ENCODE measurements around the gene IFNA13. TPM values are rescaled to one million over a fixed set of nuclear protein-coding genes. Genes with fewer than 3 reads are reported as not detected.

IFNA13 gene
- total and polyA plus RNA-seq, 3 donors from 2014 or later, result 0.63 to 1.9 TPM; not detected in 1

GRCh38 chr9:21413151-21413550 is 45.3 kb upstream of the IFNA13 start:
- Histone ChIP-seq H3K36me3 (ENCODE audit: low read depth, missing control alignments) (no peaks in the 10 kb centered on the region), H3K4me3 (no peak overlapping the region), H3K27ac (no peak overlapping the region), H3K27me3 (no peaks in the 10 kb centered on the region), H3K9me3 (no peaks in the 10 kb centered on the region), H3K4me1 (no peaks in the 10 kb centered on the region)
- intact Hi-C loops (cut with DNase I; ENCODE audit: low total_unique reads), result no loop called here
- no peak for TF ChIP-seq POLR2A (IDR thresholded peaks at IDR 0.05)
- no peak for TF ChIP-seq CTCF (IDR thresholded peaks at IDR 0.05)
- 72 to 78% methylated on average over 4 of the region's 4 CpGs for whole genome bisulfite sequencing, 2 donors
- no peak for DNase-seq

GRCh38 chr9:21412107-21412506 is 44.2 kb upstream of the IFNA13 start:
- TF ChIP-seq POLR2A (IDR thresholded peaks at IDR 0.05) (no peak), CTCF (IDR thresholded peaks at IDR 0.05) (no peak)
- no peaks in the 10 kb centered on the region for H3K9me3 ChIP-seq
- intact Hi-C loops (cut with DNase I; ENCODE audit: low total_unique reads), result no loop called here
- H3K27ac ChIP-seq, result no peak overlapping the region
- H3K4me1 ChIP-seq, result no peaks in the 10 kb centered on the region
- no peak for DNase-seq
- H3K4me3 ChIP-seq, result no peak overlapping the region
- no peaks in the 10 kb centered on the region for H3K27me3 ChIP-seq
- no peaks in the 10 kb centered on the region for H3K36me3 ChIP-seq (ENCODE audit: low read depth, missing control alignments)

- WGBS, 2 donors, result 91% methylated on average over 1 of the region's 1 CpG
- intact Hi-C loops (cut with DNase I; ENCODE audit: low total_unique reads), result no loop called here
- Histone ChIP-seq H3K9me3 (no peaks in the 10 kb centered on the region), H3K27ac (no peak within 1 kb of the TSS), H3K36me3 (ENCODE audit: low read depth, missing control alignments) (no peaks in the 10 kb centered on the region), H3K4me1 (no peaks in the 10 kb centered on the region), H3K4me3 (no peak within 1 kb of the TSS), H3K27me3 (no peaks in the 10 kb centered on the region)
- DNase-seq, result no peak
- TF ChIP-seq CTCF (IDR thresholded peaks at IDR 0.05) (no peak), POLR2A (IDR thresholded peaks at IDR 0.05) (no peak)
Observed at GRCh38 chr9:21408817-21409216, 41.0 kb upstream of the IFNA13 start, which contains the start of gene IFNA8. IFNA8 (plus strand) TSS chr9:21409117; CDS start chr9:21409177, 60 bp downstream.

- Histone ChIP-seq H3K4me1 (no peaks in the 10 kb centered on the region), H3K4me3 (no peak overlapping the region), H3K9me3 (no peaks in the 10 kb centered on the region), H3K36me3 (ENCODE audit: low read depth, missing control alignments) (no peaks in the 10 kb centered on the region), H3K27ac (no peak overlapping the region), H3K27me3 (no peaks in the 10 kb centered on the region)
- no peak for DNase-seq
- TF ChIP-seq POLR2A (IDR thresholded peaks at IDR 0.05) (no peak), CTCF (IDR thresholded peaks at IDR 0.05) (no peak)
- 66 to 72% methylated on average over 3 of the region's 3 CpGs for WGBS, 2 donors
- intact Hi-C loops (cut with DNase I; ENCODE audit: low total_unique reads), result no loop called here
Observed at GRCh38 chr9:21404146-21404545, 36.3 kb upstream of the IFNA13 start.

Data from testis (tissue), 3 donors.